Measurements from ENCODE around the gene KIF20A.
"Not testable (repeated sequence)": the region's sequence is repeated elsewhere in the genome, so short reads cannot be mapped to it uniquely, and the experiment has no call there.

KIF20A gene

GRCh38 chr5:138178516-138179276 is at the start of gene KIF20A, which contains the start of gene BRD8:
Gene KIF20A (plus strand): TSS chr5:138179112. CDS start chr5:138179681, 569 bp downstream.
Gene BRD8 (minus strand): TSS chr5:138178630. CDS start chr5:138178614, 16 bp downstream.
- peak; percentile 99 for DNase-seq (ENCODE audit: low read depth, low spot score)

GRCh38 chr5:138129347-138129746 is 49.6 kb upstream of the KIF20A start:
- no peak for DNase-seq (ENCODE audit: low read depth, low spot score)

GRCh38 chr5:138132543-138132942 is 46.4 kb upstream of the KIF20A start:
- DNase-seq (ENCODE audit: low read depth, low spot score) = no peak

- peak; percentile 82 for DNase-seq (ENCODE audit: low read depth, low spot score)
Measured at GRCh38 chr5:138138949-138139780, 39.7 kb upstream of the KIF20A start, which contains the start of gene NME5. Gene NME5 (minus strand): TSS chr5:138139428. CDS start chr5:138138780, 648 bp downstream.

- no peak for DNase-seq (ENCODE audit: low read depth, low spot score)
Measured at GRCh38 chr5:138139781-138140090, 39.2 kb upstream of the KIF20A start.

GRCh38 chr5:138140268-138140667 is 38.6 kb upstream of the KIF20A start:
- DNase-seq (ENCODE audit: low read depth, low spot score) = no peak

GRCh38 chr5:138141734-138142133 is 37.2 kb upstream of the KIF20A start:
- DNase-seq (ENCODE audit: low read depth, low spot score) = no peak

- peak; percentile 6 for DNase-seq (ENCODE audit: low read depth, low spot score)
Measured at GRCh38 chr5:138143578-138143977, 35.3 kb upstream of the KIF20A start.

GRCh38 chr5:138148811-138149210 is 30.1 kb upstream of the KIF20A start:
- no peak for DNase-seq (ENCODE audit: low read depth, low spot score)

- DNase-seq (ENCODE audit: low read depth, low spot score) = no peak
Measured at GRCh38 chr5:138149530-138149929, 29.4 kb upstream of the KIF20A start.

GRCh38 chr5:138155977-138156376 is 22.9 kb upstream of the KIF20A start:
- DNase-seq (ENCODE audit: low read depth, low spot score) = not testable (repeated sequence)

GRCh38 chr5:138157626-138158025 is 21.3 kb upstream of the KIF20A start:
- DNase-seq (ENCODE audit: low read depth, low spot score) = no peak

GRCh38 chr5:138159666-138160065 is 19.2 kb upstream of the KIF20A start:
- no peak for DNase-seq (ENCODE audit: low read depth, low spot score)

- no peak for DNase-seq (ENCODE audit: low read depth, low spot score)
Measured at GRCh38 chr5:138160706-138161105, 18.2 kb upstream of the KIF20A start.

GRCh38 chr5:138163721-138164120 is 15.2 kb upstream of the KIF20A start:
- no peak for DNase-seq (ENCODE audit: low read depth, low spot score)

GRCh38 chr5:138169124-138169523 is 9.8 kb upstream of the KIF20A start:
- DNase-seq (ENCODE audit: low read depth, low spot score) = no peak

GRCh38 chr5:138170299-138170698 is 8.6 kb upstream of the KIF20A start:
- DNase-seq (ENCODE audit: low read depth, low spot score) = no peak

GRCh38 chr5:138177941-138178515 is 884 bp upstream of the KIF20A start:
- peak; percentile 31 for DNase-seq (ENCODE audit: low read depth, low spot score)

- peak; percentile 33 for DNase-seq (ENCODE audit: low read depth, low spot score)
Measured at GRCh38 chr5:138179277-138179857, 455 bp downstream of the KIF20A start.

- DNase-seq (ENCODE audit: low read depth, low spot score) = peak; percentile 14
Measured at GRCh38 chr5:138180183-138180782, 1.4 kb downstream of the KIF20A start.

GRCh38 chr5:138180841-138181240 is 1.9 kb downstream of the KIF20A start:
- DNase-seq (ENCODE audit: low read depth, low spot score) = no peak

GRCh38 chr5:138182808-138183207 is 3.9 kb downstream of the KIF20A start:
- DNase-seq (ENCODE audit: low read depth, low spot score) = no peak
